ENCODE measurements around the gene JARID2.

GRCh38 chr6:15303162-15303919 is 57.5 kb downstream of the JARID2 start:
- TF ChIP-seq CTCF (IDR thresholded peaks at IDR 0.05; ENCODE audit: poor library complexity, severe bottlenecking) (no peak), MXI1 (conservative IDR thresholded peaks at IDR 0.05; ENCODE audit: poor library complexity, severe bottlenecking) (no peak)
